KMS-11 (cell line): ENCODE measurements around the gene DTNBP1.

Source experiments
- H2AFZ ChIP-seq: fragments of 200-600 bp; sonication (generic); 2 replicates; pipeline ENCODE4 v1.6.1; 2016; ENCODE audit warnings: antibody characterized with exemption, mixed run types, low read depth
- H3K27ac ChIP-seq: fragments of 200-600 bp; sonication (generic); 2 replicates; pipeline ENCODE4 v1.6.1; 2016; ENCODE audit warnings: mild to moderate bottlenecking, mixed run types
- H3K27me3 ChIP-seq: fragments of 200-600 bp; sonication (generic); 2 replicates; pipeline ENCODE4 v1.6.1; 2017; ENCODE audit warnings: mild to moderate bottlenecking, low read depth, mixed run types, moderate library complexity; ENCODE audit not compliant: insufficient read depth
- H3K36me3 ChIP-seq: fragments of 200-600 bp; sonication (generic); 2 replicates; pipeline ENCODE4 v1.6.1; 2017; ENCODE audit warnings: mild to moderate bottlenecking, mixed run types; ENCODE audit not compliant: insufficient read depth
- H3K4me1 ChIP-seq: fragments of 200-600 bp; sonication (generic); 2 replicates; pipeline ENCODE4 v1.6.1; 2016; ENCODE audit warnings: mild to moderate bottlenecking, low read depth, mixed run types; ENCODE audit not compliant: poor library complexity, severe bottlenecking
- H3K4me2 ChIP-seq: fragments of 200-600 bp; sonication (generic); 2 replicates; pipeline ENCODE4 v1.7.0; 2016; ENCODE audit warnings: mild to moderate bottlenecking, mixed run types
- H3K4me3 ChIP-seq: fragments of 200-600 bp; sonication (generic); IDR thresholded peaks from 2 replicates; pipeline ENCODE4 v1.6.1; 2017; ENCODE audit warnings: low read depth, low read length, mixed read lengths; ENCODE audit not compliant: insufficient read depth
- H3K79me2 ChIP-seq: fragments of 200-600 bp; sonication (generic); 2 replicates; pipeline ENCODE4 v1.6.1; 2016; ENCODE audit warnings: low read depth, mixed run types; ENCODE audit not compliant: insufficient read depth
- H3K9ac ChIP-seq: fragments of 200-600 bp; sonication (generic); 2 replicates; pipeline ENCODE4 v1.6.1; 2016; ENCODE audit warnings: mild to moderate bottlenecking, mixed run types
- H4K20me1 ChIP-seq: fragments of 200-600 bp; sonication (generic); 2 replicates; pipeline ENCODE4 v1.6.1; 2016; ENCODE audit warnings: mild to moderate bottlenecking, mixed run types; ENCODE audit not compliant: insufficient read depth
- TF ChIP-seq, protein P1 (sequence below): fragments of 200-600 bp; sonication (generic); conservative IDR thresholded peaks from 2 replicates; pipeline ENCODE4 v1.6.1; 2017; ENCODE audit warnings: low read depth, mild to moderate bottlenecking, antibody characterized with exemption, low read length, moderate library complexity, mixed read lengths

DTNBP1 gene

DNA sequence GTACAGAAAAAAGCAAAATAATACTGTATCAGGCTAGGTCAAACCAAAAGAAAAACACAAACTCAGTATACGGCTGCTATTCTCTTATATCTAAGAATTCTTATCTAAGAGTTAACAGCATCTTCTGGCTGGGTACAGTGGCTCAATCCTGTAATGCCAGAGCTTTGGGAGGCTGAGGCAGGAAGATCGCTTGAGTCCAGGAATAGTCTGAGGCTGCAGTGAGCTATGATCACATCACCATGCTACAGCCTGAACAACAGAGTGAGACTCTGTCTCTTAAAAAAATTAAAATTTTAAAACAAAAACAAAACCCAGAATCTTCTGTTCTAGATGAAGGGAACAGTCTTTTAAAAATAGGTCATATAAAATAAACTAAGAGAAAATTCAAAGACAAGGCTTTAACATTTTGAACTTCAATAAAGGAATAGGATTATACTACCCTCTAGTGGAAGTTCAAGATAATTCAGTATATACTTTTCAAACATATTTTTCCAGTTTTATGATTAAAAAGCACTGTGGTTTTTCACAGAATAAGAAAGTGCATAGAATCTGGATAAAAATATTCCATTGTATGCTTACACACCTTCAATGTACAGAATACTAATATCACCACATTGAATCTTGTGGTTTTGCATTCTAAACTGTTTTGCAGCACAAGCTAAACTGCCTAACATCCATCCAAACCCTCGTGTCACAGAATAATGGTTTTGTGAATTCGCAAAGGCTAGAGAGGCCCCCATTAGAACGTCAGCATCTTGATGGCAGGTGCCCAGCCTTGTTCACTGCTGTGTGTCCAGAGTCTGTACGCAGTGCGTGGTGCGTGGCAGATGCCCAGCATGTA, 39.3 kb downstream of the DTNBP1 start:
- Histone ChIP-seq H3K27me3 (no peaks in the 10 kb centered on the region), H3K4me1 (no peaks in the 10 kb centered on the region), H3K9ac (no peak overlapping the region), H2AFZ (no peak overlapping the region), H3K4me3 (no peak overlapping the region), H3K4me2 (no peak overlapping the region), H4K20me1 (no peaks in the 10 kb centered on the region), H3K36me3 (no peaks in the 10 kb centered on the region), H3K79me2 (0 out of 2 replicates have a peak, but pooled peaks cover 2% of the 10 kb centered on the region), H3K27ac (no peak overlapping the region)
- TF ChIP-seq, protein P1, sequence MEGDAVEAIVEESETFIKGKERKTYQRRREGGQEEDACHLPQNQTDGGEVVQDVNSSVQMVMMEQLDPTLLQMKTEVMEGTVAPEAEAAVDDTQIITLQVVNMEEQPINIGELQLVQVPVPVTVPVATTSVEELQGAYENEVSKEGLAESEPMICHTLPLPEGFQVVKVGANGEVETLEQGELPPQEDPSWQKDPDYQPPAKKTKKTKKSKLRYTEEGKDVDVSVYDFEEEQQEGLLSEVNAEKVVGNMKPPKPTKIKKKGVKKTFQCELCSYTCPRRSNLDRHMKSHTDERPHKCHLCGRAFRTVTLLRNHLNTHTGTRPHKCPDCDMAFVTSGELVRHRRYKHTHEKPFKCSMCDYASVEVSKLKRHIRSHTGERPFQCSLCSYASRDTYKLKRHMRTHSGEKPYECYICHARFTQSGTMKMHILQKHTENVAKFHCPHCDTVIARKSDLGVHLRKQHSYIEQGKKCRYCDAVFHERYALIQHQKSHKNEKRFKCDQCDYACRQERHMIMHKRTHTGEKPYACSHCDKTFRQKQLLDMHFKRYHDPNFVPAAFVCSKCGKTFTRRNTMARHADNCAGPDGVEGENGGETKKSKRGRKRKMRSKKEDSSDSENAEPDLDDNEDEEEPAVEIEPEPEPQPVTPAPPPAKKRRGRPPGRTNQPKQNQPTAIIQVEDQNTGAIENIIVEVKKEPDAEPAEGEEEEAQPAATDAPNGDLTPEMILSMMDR = peak; percentile 75

GRCh38 chr6:15622045-15622740, 40.6 kb downstream of the DTNBP1 start:
- Histone ChIP-seq H3K4me1 (no peaks in the 10 kb centered on the region), H3K4me2 (no peak overlapping the region), H3K9ac (no peak overlapping the region), H3K27ac (no peak overlapping the region), H3K79me2 (peaks cover 4% of the 10 kb centered on the region; the same call in 1 of the 2 replicates), H4K20me1 (no peaks in the 10 kb centered on the region), H3K27me3 (no peaks in the 10 kb centered on the region), H2AFZ (no peak overlapping the region), H3K4me3 (no peak overlapping the region), H3K36me3 (no peaks in the 10 kb centered on the region)
- TF ChIP-seq, protein P1 = no peak

GRCh38 chr6:15621203-15622044, 41.4 kb downstream of the DTNBP1 start:
- TF ChIP-seq, protein P1 = no peak
- H3K27me3 ChIP-seq = no peaks in the 10 kb centered on the region
- no peak overlapping the region for H3K27ac ChIP-seq
- no peak overlapping the region for H3K4me3 ChIP-seq
- peaks cover 4% of the 10 kb centered on the region; the same call in 1 of the 2 replicates for H3K79me2 ChIP-seq
- H3K4me2 ChIP-seq = no peak overlapping the region
- no peaks in the 10 kb centered on the region for H4K20me1 ChIP-seq
- no peak overlapping the region for H3K9ac ChIP-seq
- no peak overlapping the region for H2AFZ ChIP-seq
- no peaks in the 10 kb centered on the region for H3K4me1 ChIP-seq
- H3K36me3 ChIP-seq = no peaks in the 10 kb centered on the region

DNA sequence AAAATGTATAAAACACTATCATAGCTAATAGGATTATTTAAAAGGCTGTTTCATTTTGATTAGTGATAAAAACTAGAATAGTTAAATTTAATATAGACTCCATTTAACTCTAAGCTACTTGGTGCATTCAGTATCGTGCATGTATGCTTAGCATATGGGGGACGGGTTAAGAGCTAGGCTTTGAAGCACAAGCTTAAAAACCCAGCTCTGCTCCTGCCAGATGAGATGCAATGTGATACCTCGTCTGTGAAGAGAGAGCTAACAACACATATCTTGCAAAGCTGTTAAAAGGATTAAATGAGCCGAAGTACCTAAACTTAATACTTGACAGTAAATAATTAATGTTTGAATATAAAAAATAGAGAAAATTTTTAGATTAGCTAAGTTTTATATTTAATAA, 42.2 kb downstream of the DTNBP1 start:
- H3K36me3 ChIP-seq = no peaks in the 10 kb centered on the region
- H3K4me1 ChIP-seq = no peaks in the 10 kb centered on the region
- H4K20me1 ChIP-seq = no peaks in the 10 kb centered on the region
- no peak overlapping the region for H3K4me2 ChIP-seq
- peaks cover 4% of the 10 kb centered on the region; the same call in 1 of the 2 replicates for H3K79me2 ChIP-seq
- no peak overlapping the region for H3K27ac ChIP-seq
- no peaks in the 10 kb centered on the region for H3K27me3 ChIP-seq
- no peak overlapping the region for H2AFZ ChIP-seq
- TF ChIP-seq, protein P1 = no peak
- H3K9ac ChIP-seq = no peak overlapping the region
- H3K4me3 ChIP-seq = no peak overlapping the region
